ENCODE measurements around the gene SLC25A39. TPM values are rescaled to one million over a fixed set of nuclear protein-coding genes. Genes with fewer than 3 reads are reported as not detected.

Gene SLC25A39
- total RNA-seq, 4 donors from 2014 or later: 97.7 to 155 (median 129) TPM

- H3K4me1 ChIP-seq: peaks cover 0 to 4% (median 0%) of the 10 kb centered on the region in 4 donors
- H3K27ac ChIP-seq: no peak overlapping the region
- TF ChIP-seq POLR2A (IDR thresholded peaks at IDR 0.05): no peak
- no peak for TF ChIP-seq CTCF (IDR thresholded peaks at IDR 0.05)
- no peaks in the 10 kb centered on the region for H3K27me3 ChIP-seq
- no peaks in the 10 kb centered on the region for H3K9me3 ChIP-seq
- DNase-seq: no peak
- H3K36me3 ChIP-seq: no peaks in the 10 kb centered on the region
- H3K4me3 ChIP-seq: no peak overlapping the region
Observed at GRCh38 chr17:44338702-44339101, 14.1 kb upstream of the SLC25A39 start.

GRCh38 chr17:44335968-44336367 lies 11.3 kb upstream of the SLC25A39 start:
- H3K27me3 ChIP-seq: no peaks in the 10 kb centered on the region
- no peak for DNase-seq
- TF ChIP-seq POLR2A (IDR thresholded peaks at IDR 0.05) (no peak), CTCF (IDR thresholded peaks at IDR 0.05) (no peak)

GRCh38 chr17:44335564-44335963 lies 10.9 kb upstream of the SLC25A39 start:
- no peaks in the 10 kb centered on the region for H3K27me3 ChIP-seq
- H3K9me3 ChIP-seq: no peaks in the 10 kb centered on the region
- no peak for DNase-seq
- H3K27ac ChIP-seq: no peak overlapping the region
- H3K4me3 ChIP-seq: no peak overlapping the region
- H3K36me3 ChIP-seq: no peaks in the 10 kb centered on the region
- H3K4me1 ChIP-seq: peaks cover 0 to 5% (median 2%) of the 10 kb centered on the region in 4 donors
- TF ChIP-seq CTCF (IDR thresholded peaks at IDR 0.05): no peak
- no peak for TF ChIP-seq POLR2A (IDR thresholded peaks at IDR 0.05)

More at GRCh38 chr17:44335968-44336367, 11.3 kb upstream of the SLC25A39 start:
- H3K36me3 ChIP-seq: no peaks in the 10 kb centered on the region
- H3K9me3 ChIP-seq: no peaks in the 10 kb centered on the region
- no peak overlapping the region for H3K27ac ChIP-seq
- H3K4me3 ChIP-seq: no peak overlapping the region
- peaks cover 0 to 4% (median 1%) of the 10 kb centered on the region in 4 donors for H3K4me1 ChIP-seq

- Histone ChIP-seq H3K27me3 (no peaks in the 10 kb centered on the region), H3K27ac (peak overlapping the region in 1 of 4 donors; percentile 28), H3K4me1 (peaks cover 0 to 5% (median 2%) of the 10 kb centered on the region in 4 donors), H3K9me3 (no peaks in the 10 kb centered on the region), H3K36me3 (no peaks in the 10 kb centered on the region), H3K4me3 (no peak overlapping the region)
- DNase-seq: no peak
- TF ChIP-seq CTCF (IDR thresholded peaks at IDR 0.05): no peak
- no peak for TF ChIP-seq POLR2A (IDR thresholded peaks at IDR 0.05)
Observed at GRCh38 chr17:44334727-44335126, 10.1 kb upstream of the SLC25A39 start.

GRCh38 chr17:44334315-44334714 lies 9.7 kb upstream of the SLC25A39 start:
- H3K36me3 ChIP-seq: no peaks in the 10 kb centered on the region
- H3K4me3 ChIP-seq: no peak overlapping the region
- TF ChIP-seq CTCF (IDR thresholded peaks at IDR 0.05) (no peak), POLR2A (IDR thresholded peaks at IDR 0.05) (no peak)
- DNase-seq: no peak
- H3K4me1 ChIP-seq: peaks cover 0 to 5% (median 2%) of the 10 kb centered on the region in 4 donors
- no peaks in the 10 kb centered on the region for H3K27me3 ChIP-seq
- H3K27ac ChIP-seq: no peak overlapping the region
- no peaks in the 10 kb centered on the region for H3K9me3 ChIP-seq

- Histone ChIP-seq H3K36me3 (no peaks in the 10 kb centered on the region), H3K4me1 (peaks cover 0 to 5% (median 2%) of the 10 kb centered on the region in 4 donors)
- DNase-seq: peak in 1 of 3 donors; percentile 44
Observed at GRCh38 chr17:44333371-44333770, 8.7 kb upstream of the SLC25A39 start.

More at GRCh38 chr17:44333371-44333770, 8.7 kb upstream of the SLC25A39 start:
- Histone ChIP-seq H3K4me3 (no peak overlapping the region), H3K27ac (no peak overlapping the region), H3K9me3 (no peaks in the 10 kb centered on the region), H3K27me3 (no peaks in the 10 kb centered on the region)
- no peak for TF ChIP-seq POLR2A (IDR thresholded peaks at IDR 0.05)
- TF ChIP-seq CTCF (IDR thresholded peaks at IDR 0.05): no peak

Measured in Peyer's patch (tissue), 4 donors.